Neural cell (in vitro differentiated cells): ENCODE results near the gene MAPK4. TPM values are rescaled to one million over a fixed set of nuclear protein-coding genes. Genes with fewer than 3 reads are reported as not detected.
A peak's percentile ranks its signal among the peaks of the same experiment; 100 is the strongest.

Source experiments
- H2AFZ ChIP-seq: fragments of 200-600, 300-800 bp; sonication (generic), shearing (Covaris generic); 2 replicates; pipeline ENCODE4 v1.6.0; 2014; ENCODE audit warnings: low read depth, mild to moderate bottlenecking, antibody characterized with exemption, low read length, moderate library complexity
- H3F3A ChIP-seq: fragments of 200-600 bp; shearing (Covaris generic); 2 replicates; pipeline ENCODE4 v1.6.1; 2016; ENCODE audit warnings: mild to moderate bottlenecking, moderate library complexity, mixed read lengths, antibody characterized with exemption, low read length; ENCODE audit not compliant: insufficient read depth, poor library complexity, severe bottlenecking
- H3K27ac ChIP-seq: fragments of 200-600, 300-800 bp; sonication (generic), shearing (Covaris generic); 2 replicates; pipeline ENCODE4 v1.5.1; 2014; ENCODE audit warnings: mild to moderate bottlenecking, low read length, moderate library complexity
- H3K27me3 ChIP-seq: fragments of 300-800, 200-600 bp; sonication (generic), shearing (Covaris generic); 2 replicates; pipeline ENCODE4 v1.6.0; 2014; ENCODE audit warnings: mild to moderate bottlenecking, low read depth, low read length, moderate library complexity; ENCODE audit not compliant: insufficient read depth
- H3K36me3 ChIP-seq: fragments of 300-800, 200-600 bp; sonication (generic), shearing (Covaris generic); 2 replicates; pipeline ENCODE4 v1.5.1; 2014; ENCODE audit warnings: mild to moderate bottlenecking, antibody characterized with exemption, low read length, moderate library complexity; ENCODE audit not compliant: insufficient read depth
- H3K4me2 ChIP-seq: fragments of 300-800, 200-600 bp; sonication (generic), shearing (Covaris generic); 2 replicates; pipeline ENCODE4 v1.6.0; 2014; ENCODE audit warnings: mild to moderate bottlenecking, low read length
- H3K4me3 ChIP-seq: fragments of 300-800, 200-600 bp; sonication (generic), shearing (Covaris generic); 2 replicates; pipeline ENCODE4 v1.5.1; 2014; ENCODE audit warnings: mild to moderate bottlenecking, low read length, moderate library complexity
- H3K79me2 ChIP-seq: fragments of 200-600 bp; shearing (Covaris generic); replicated peaks from 2 replicates; pipeline ENCODE4 v1.6.0; 2014; ENCODE audit warnings: mild to moderate bottlenecking, low read length, moderate library complexity; ENCODE audit not compliant: insufficient read depth
- H3K9ac ChIP-seq: fragments of 300-800, 200-600 bp; sonication (generic), shearing (Covaris generic); 2 replicates; pipeline ENCODE4 v1.6.1; 2016; ENCODE audit warnings: mild to moderate bottlenecking, low read length, mixed read lengths
- H3K9me2 ChIP-seq: fragments of 200-600 bp; shearing (Covaris generic); 2 replicates; pipeline ENCODE4 v1.6.1; 2016; ENCODE audit warnings: mild to moderate bottlenecking, low read length, mixed read lengths; ENCODE audit not compliant: insufficient read depth
- H3K9me3 ChIP-seq: fragments of 200-600, 300-800 bp; sonication (generic), shearing (Covaris generic); 2 replicates; pipeline ENCODE4 v1.6.1; 2016; ENCODE audit warnings: mild to moderate bottlenecking, mixed run types, low read length, moderate library complexity, mixed read lengths
- H4K20me1 ChIP-seq: fragments of 200-600 bp; shearing (Covaris generic); 2 replicates; pipeline ENCODE4 v1.6.1; 2016; ENCODE audit warnings: mild to moderate bottlenecking, mixed run types; ENCODE audit not compliant: insufficient read depth
- CTCF ChIP-seq: fragments of 450-650 bp; IDR thresholded peaks from 2 replicates; pipeline ENCODE4 v1.5.1; 2014; ENCODE audit warnings: antibody characterized with exemption, mild to moderate bottlenecking, moderate library complexity; ENCODE audit not compliant: poor library complexity, severe bottlenecking
- EP300 ChIP-seq: fragments of 450-650 bp; conservative IDR thresholded peaks from 2 replicates; pipeline ENCODE4 v1.6.1; 2014; ENCODE audit warnings: antibody characterized with exemption, mild to moderate bottlenecking, moderate library complexity; ENCODE audit not compliant: poor library complexity, severe bottlenecking
- EZH2 ChIP-seq: fragments of 200-600, 300-800 bp; shearing (Covaris generic), sonication (generic); IDR thresholded peaks from 2 replicates; pipeline ENCODE4 v1.6.1; 2014; ENCODE audit warnings: antibody characterized with exemption, low read length, borderline replicate concordance, mild to moderate bottlenecking; ENCODE audit not compliant: insufficient read depth, poor library complexity, severe bottlenecking
- MXI1 ChIP-seq: fragments of 450-650 bp; conservative IDR thresholded peaks from 2 replicates; pipeline ENCODE4 v1.6.1; 2014; ENCODE audit warnings: antibody characterized with exemption, mild to moderate bottlenecking; ENCODE audit not compliant: poor library complexity, severe bottlenecking
- POLR2AphosphoS5 ChIP-seq: IDR thresholded peaks from 2 replicates; pipeline ENCODE4 v1.6.1; 2012
- RAD21 ChIP-seq: fragments of 450-650 bp; conservative IDR thresholded peaks from 2 replicates; pipeline ENCODE4 v1.6.1; 2014; ENCODE audit warnings: antibody characterized with exemption, mild to moderate bottlenecking, moderate library complexity
- REST ChIP-seq: IDR thresholded peaks from 2 replicates; pipeline ENCODE4 v1.6.1; 2012; ENCODE audit warnings: borderline replicate concordance
- SMC3 ChIP-seq: fragments of 450-650 bp; conservative IDR thresholded peaks from 2 replicates; pipeline ENCODE4 v1.6.1; 2014; ENCODE audit warnings: antibody characterized with exemption, mild to moderate bottlenecking, moderate library complexity; ENCODE audit not compliant: poor library complexity
- TAF1 ChIP-seq: IDR thresholded peaks from 2 replicates; pipeline ENCODE4 v1.6.1; 2012; ENCODE audit warnings: low read depth
- polyA plus RNA-seq: library from polyadenylated mRNA; depleted of rRNA; stranded (reverse); fragments of >200 nt; gene quantifications from 2 replicates; pipeline ENCODE4 v1.2.3, GENCODE V29; 2014

MAPK4 gene
- polyA plus RNA-seq, 1 donor from 2014 or later = 12.7 TPM

- H3K27me3 ChIP-seq = no peaks in the 10 kb centered on the region
- H3K79me2 ChIP-seq = no peaks in the 10 kb centered on the region
- H3K36me3 ChIP-seq = no peaks in the 10 kb centered on the region
- no peak overlapping the region for H3K4me2 ChIP-seq
- H3K9ac ChIP-seq = no peak overlapping the region
- no peaks in the 10 kb centered on the region for H3F3A ChIP-seq
- TF ChIP-seq EP300 = no peak
- TF ChIP-seq SMC3 = no peak
- no peak for TF ChIP-seq TAF1
- no peak for TF ChIP-seq CTCF
- TF ChIP-seq EZH2 = no peak
- TF ChIP-seq MXI1 = no peak
- TF ChIP-seq RAD21 = no peak
- TF ChIP-seq REST = no peak
- TF ChIP-seq POLR2AphosphoS5 = no peak
- peak overlapping the region; percentile 20 for H3K27ac ChIP-seq
- H3K4me3 ChIP-seq = no peak overlapping the region
- no peaks in the 10 kb centered on the region for H3K9me2 ChIP-seq
- H3K9me3 ChIP-seq = no peaks in the 10 kb centered on the region
- H4K20me1 ChIP-seq = no peaks in the 10 kb centered on the region
- H2AFZ ChIP-seq = no peak overlapping the region
Measured at GRCh38 chr18:50745945-50746344, 186.1 kb downstream of the MAPK4 start.

- Histone ChIP-seq H3K9me2 (no peaks in the 10 kb centered on the region), H3K4me2 (no peak overlapping the region), H2AFZ (no peak overlapping the region), H3K4me3 (no peak overlapping the region), H4K20me1 (no peaks in the 10 kb centered on the region), H3K9me3 (no peaks in the 10 kb centered on the region), H3K79me2 (no peaks in the 10 kb centered on the region), H3K36me3 (no peaks in the 10 kb centered on the region), H3K9ac (no peak overlapping the region), H3F3A (no peaks in the 10 kb centered on the region), H3K27me3 (no peaks in the 10 kb centered on the region), H3K27ac (no peak overlapping the region)
- TF ChIP-seq CTCF (no peak), MXI1 (no peak), REST (no peak), RAD21 (no peak), EZH2 (no peak), EP300 (no peak), SMC3 (no peak), POLR2AphosphoS5 (no peak), TAF1 (no peak)
Measured at GRCh38 chr18:50747849-50748242, 188.0 kb downstream of the MAPK4 start.
